ENCODE data around the gene FBP1.

- TF ChIP-seq CTCF (conservative IDR thresholded peaks at IDR 0.05 in 1 of 2, IDR thresholded peaks at IDR 0.05 in 1 of 2; ENCODE audit: low read depth in 1 of 2, low read length in 2 of 2) (no peak), EZH2 (IDR thresholded peaks at IDR 0.05; ENCODE audit: low read length, missing control alignments) (peak; percentile 60)
Observed at GRCh38 chr9:94639061-94639998, at the start of gene FBP1.
